ENCODE results near the gene CDK2AP2. TPM values are rescaled to one million over a fixed set of nuclear protein-coding genes. Genes with fewer than 3 reads are reported as not detected.

The CDK2AP2 gene
- total RNA-seq, 1 experiment from 2014 or later = 91.5 TPM

GRCh38 chr11:67503119-67504004, 4.6 kb downstream of the CDK2AP2 start:
- H3K4me1 ChIP-seq (ENCODE audit: low read length) = peaks cover 32% of the 10 kb centered on the region

GRCh38 chr11:67502328-67502979, 5.5 kb downstream of the CDK2AP2 start:
- H3K4me1 ChIP-seq (ENCODE audit: low read length) = peaks cover 32% of the 10 kb centered on the region
- H3K9me2 ChIP-seq (replicated peaks; ENCODE audit: insufficient read depth, low read length) = no peaks in the 10 kb centered on the region
- peaks cover 24% of the 10 kb centered on the region for H3K36me3 ChIP-seq (ENCODE audit: insufficient read depth, low read length)
- no peak for DNase-seq
- peaks cover 26% of the 10 kb centered on the region for H4K20me1 ChIP-seq (ENCODE audit: insufficient read depth, low read depth, low read length)
- H3K4me2 ChIP-seq (ENCODE audit: low read depth, low read length, poor library complexity, severe bottlenecking) = no peak overlapping the region
- H3K79me2 ChIP-seq (ENCODE audit: low read length) = peaks cover 42% of the 10 kb centered on the region
- no peaks in the 10 kb centered on the region for H3K9me3 ChIP-seq (ENCODE audit: low read length)
- no peaks in the 10 kb centered on the region for H3K27me3 ChIP-seq (ENCODE audit: low read length)
- no peak overlapping the region for H3K9ac ChIP-seq (ENCODE audit: low read length)
- H3K4me3 ChIP-seq (ENCODE audit: low read length) = no peak overlapping the region
- no peak overlapping the region for H2AFZ ChIP-seq (ENCODE audit: low read length)
- H3K27ac ChIP-seq (ENCODE audit: low read length) = no peak overlapping the region

More at GRCh38 chr11:67503119-67504004, 4.6 kb downstream of the CDK2AP2 start:
- H3K79me2 ChIP-seq (ENCODE audit: low read length) = peaks cover 42% of the 10 kb centered on the region
- no peak overlapping the region for H2AFZ ChIP-seq (ENCODE audit: low read length)
- H3K4me2 ChIP-seq (ENCODE audit: low read depth, low read length, poor library complexity, severe bottlenecking) = peak overlapping the region; percentile 99
- peak overlapping the region; percentile 99 for H3K4me3 ChIP-seq (ENCODE audit: low read length)
- no peaks in the 10 kb centered on the region for H3K9me2 ChIP-seq (replicated peaks; ENCODE audit: insufficient read depth, low read length)
- no peak overlapping the region for H3K27ac ChIP-seq (ENCODE audit: low read length)
- peak overlapping the region; percentile 95 for H3K9ac ChIP-seq (ENCODE audit: low read length)
- peaks cover 27% of the 10 kb centered on the region for H4K20me1 ChIP-seq (ENCODE audit: insufficient read depth, low read depth, low read length)
- H3K27me3 ChIP-seq (ENCODE audit: low read length) = no peaks in the 10 kb centered on the region
- no peaks in the 10 kb centered on the region for H3K9me3 ChIP-seq (ENCODE audit: low read length)
- peaks cover 24% of the 10 kb centered on the region for H3K36me3 ChIP-seq (ENCODE audit: insufficient read depth, low read length)
- no peak for DNase-seq

- H3K79me2 ChIP-seq (ENCODE audit: low read length) = peaks cover 37% of the 10 kb centered on the region
- no peak overlapping the region for H3K9ac ChIP-seq (ENCODE audit: low read length)
- no peak overlapping the region for H3K4me3 ChIP-seq (ENCODE audit: low read length)
- DNase-seq = no peak
- H3K9me2 ChIP-seq (replicated peaks; ENCODE audit: insufficient read depth, low read length) = no peaks in the 10 kb centered on the region
- H2AFZ ChIP-seq (ENCODE audit: low read length) = no peak overlapping the region
- no peaks in the 10 kb centered on the region for H3K9me3 ChIP-seq (ENCODE audit: low read length)
- peaks cover 26% of the 10 kb centered on the region for H3K4me1 ChIP-seq (ENCODE audit: low read length)
- H3K27ac ChIP-seq (ENCODE audit: low read length) = no peak overlapping the region
- H3K4me2 ChIP-seq (ENCODE audit: low read depth, low read length, poor library complexity, severe bottlenecking) = no peak overlapping the region
- peaks cover 21% of the 10 kb centered on the region for H4K20me1 ChIP-seq (ENCODE audit: insufficient read depth, low read depth, low read length)
- H3K36me3 ChIP-seq (ENCODE audit: insufficient read depth, low read length) = peaks cover 24% of the 10 kb centered on the region
- no peaks in the 10 kb centered on the region for H3K27me3 ChIP-seq (ENCODE audit: low read length)
Measured at GRCh38 chr11:67501854-67502253, 6.1 kb downstream of the CDK2AP2 start.

GRCh38 chr11:67500831-67501715, 6.9 kb downstream of the CDK2AP2 start:
- peaks cover 21% of the 10 kb centered on the region for H4K20me1 ChIP-seq (ENCODE audit: insufficient read depth, low read depth, low read length)

GRCh38 chr11:67500484-67500821, 7.5 kb downstream of the CDK2AP2 start:
- Histone ChIP-seq H3K9me3 (ENCODE audit: low read length) (no peaks in the 10 kb centered on the region), H3K4me3 (ENCODE audit: low read length) (no peak overlapping the region), H3K27me3 (ENCODE audit: low read length) (no peaks in the 10 kb centered on the region), H4K20me1 (ENCODE audit: insufficient read depth, low read depth, low read length) (peaks cover 21% of the 10 kb centered on the region), H3K79me2 (ENCODE audit: low read length) (peaks cover 30% of the 10 kb centered on the region), H3K36me3 (ENCODE audit: insufficient read depth, low read length) (peaks cover 24% of the 10 kb centered on the region), H3K4me2 (ENCODE audit: low read depth, low read length, poor library complexity, severe bottlenecking) (no peak overlapping the region), H2AFZ (ENCODE audit: low read length) (no peak overlapping the region), H3K27ac (ENCODE audit: low read length) (no peak overlapping the region), H3K9me2 (replicated peaks; ENCODE audit: insufficient read depth, low read length) (no peaks in the 10 kb centered on the region), H3K9ac (ENCODE audit: low read length) (no peak overlapping the region), H3K4me1 (ENCODE audit: low read length) (peaks cover 12% of the 10 kb centered on the region)
- DNase-seq = no peak

More at GRCh38 chr11:67500831-67501715, 6.9 kb downstream of the CDK2AP2 start:
- H3K9ac ChIP-seq (ENCODE audit: low read length) = no peak overlapping the region
- no peak overlapping the region for H3K27ac ChIP-seq (ENCODE audit: low read length)
- no peaks in the 10 kb centered on the region for H3K9me2 ChIP-seq (replicated peaks; ENCODE audit: insufficient read depth, low read length)
- no peaks in the 10 kb centered on the region for H3K9me3 ChIP-seq (ENCODE audit: low read length)
- peaks cover 24% of the 10 kb centered on the region for H3K36me3 ChIP-seq (ENCODE audit: insufficient read depth, low read length)
- H3K4me3 ChIP-seq (ENCODE audit: low read length) = no peak overlapping the region
- H3K79me2 ChIP-seq (ENCODE audit: low read length) = peaks cover 30% of the 10 kb centered on the region
- no peaks in the 10 kb centered on the region for H3K27me3 ChIP-seq (ENCODE audit: low read length)
- no peak overlapping the region for H2AFZ ChIP-seq (ENCODE audit: low read length)
- H3K4me2 ChIP-seq (ENCODE audit: low read depth, low read length, poor library complexity, severe bottlenecking) = no peak overlapping the region
- H3K4me1 ChIP-seq (ENCODE audit: low read length) = peaks cover 19% of the 10 kb centered on the region
- no peak for DNase-seq

- peaks cover 27% of the 10 kb centered on the region for H3K36me3 ChIP-seq (ENCODE audit: insufficient read depth, low read length)
Measured at GRCh38 chr11:67499808-67500483, 8.0 kb downstream of the CDK2AP2 start.

GRCh38 chr11:67498544-67498972, 9.4 kb downstream of the CDK2AP2 start:
- no peak overlapping the region for H3K4me2 ChIP-seq (ENCODE audit: low read depth, low read length, poor library complexity, severe bottlenecking)
- no peaks in the 10 kb centered on the region for H3K27me3 ChIP-seq (ENCODE audit: low read length)
- H3K9ac ChIP-seq (ENCODE audit: low read length) = no peak overlapping the region
- peaks cover 6% of the 10 kb centered on the region for H3K4me1 ChIP-seq (ENCODE audit: low read length)
- H3K4me3 ChIP-seq (ENCODE audit: low read length) = no peak overlapping the region
- no peak overlapping the region for H3K27ac ChIP-seq (ENCODE audit: low read length)
- peaks cover 13% of the 10 kb centered on the region for H4K20me1 ChIP-seq (ENCODE audit: insufficient read depth, low read depth, low read length)
- H2AFZ ChIP-seq (ENCODE audit: low read length) = no peak overlapping the region
- H3K36me3 ChIP-seq (ENCODE audit: insufficient read depth, low read length) = peaks cover 27% of the 10 kb centered on the region
- peaks cover 16% of the 10 kb centered on the region for H3K79me2 ChIP-seq (ENCODE audit: low read length)
- H3K9me3 ChIP-seq (ENCODE audit: low read length) = no peaks in the 10 kb centered on the region
- no peaks in the 10 kb centered on the region for H3K9me2 ChIP-seq (replicated peaks; ENCODE audit: insufficient read depth, low read length)
- DNase-seq = no peak

More at GRCh38 chr11:67499808-67500483, 8.0 kb downstream of the CDK2AP2 start:
- Histone ChIP-seq H3K27me3 (ENCODE audit: low read length) (no peaks in the 10 kb centered on the region), H2AFZ (ENCODE audit: low read length) (no peak overlapping the region), H3K4me1 (ENCODE audit: low read length) (peaks cover 10% of the 10 kb centered on the region), H3K9ac (ENCODE audit: low read length) (no peak overlapping the region), H3K27ac (ENCODE audit: low read length) (no peak overlapping the region), H4K20me1 (ENCODE audit: insufficient read depth, low read depth, low read length) (peaks cover 21% of the 10 kb centered on the region), H3K4me3 (ENCODE audit: low read length) (no peak overlapping the region), H3K9me2 (replicated peaks; ENCODE audit: insufficient read depth, low read length) (no peaks in the 10 kb centered on the region), H3K4me2 (ENCODE audit: low read depth, low read length, poor library complexity, severe bottlenecking) (no peak overlapping the region), H3K9me3 (ENCODE audit: low read length) (no peaks in the 10 kb centered on the region), H3K79me2 (ENCODE audit: low read length) (peaks cover 29% of the 10 kb centered on the region)
- DNase-seq = no peak

Data from Karpas-422 (cell line).